Measurements from ENCODE around the gene PHC2.

PHC2 gene

DNA sequence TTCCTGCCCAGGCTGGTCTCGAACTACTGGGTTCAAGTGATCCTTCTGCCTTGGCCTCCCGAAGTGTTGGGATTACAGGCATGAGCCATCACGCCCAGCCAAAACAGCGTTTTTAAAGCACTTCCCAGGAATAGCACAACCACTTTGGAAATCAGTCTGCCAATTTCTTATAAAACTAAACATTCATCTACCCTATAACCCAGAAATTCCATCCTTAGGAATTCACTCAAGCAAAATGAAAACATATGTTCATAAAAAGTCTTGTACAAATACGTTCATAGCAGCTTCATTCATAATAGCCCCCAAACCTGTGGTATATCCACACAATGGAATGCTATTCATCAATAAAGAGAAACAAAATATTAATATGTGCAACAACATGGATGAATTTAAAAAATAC, 36.1 kb downstream of the PHC2 start:
- no peak overlapping the region for H3K4me3 ChIP-seq (ENCODE audit: low read length)
- no peak for TF ChIP-seq ZNF274 (IDR thresholded peaks at IDR 0.05; ENCODE audit: low read depth, low read length)

DNA sequence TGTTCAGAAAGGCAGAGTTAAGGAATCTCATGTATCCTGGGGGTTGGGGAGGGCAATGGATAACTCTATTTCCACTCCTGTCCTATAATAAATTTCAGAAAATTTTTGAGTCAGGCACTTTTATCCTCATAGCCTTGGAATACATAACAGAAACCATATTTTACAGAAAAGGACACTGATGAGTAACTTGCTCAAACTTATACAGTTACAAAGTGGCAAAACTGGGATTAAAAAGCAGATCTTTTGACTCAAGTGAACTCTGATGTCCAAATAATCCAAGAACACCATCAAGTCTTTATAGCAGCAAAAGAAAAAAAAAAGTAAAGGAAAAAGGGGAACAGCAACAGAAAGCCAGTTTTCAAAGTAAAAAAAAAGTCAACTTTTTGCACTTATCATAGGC, 36.9 kb downstream of the PHC2 start:
- no peak for TF ChIP-seq ZNF274 (IDR thresholded peaks at IDR 0.05; ENCODE audit: low read depth, low read length)
- H3K4me3 ChIP-seq (ENCODE audit: low read length): no peak overlapping the region

DNA sequence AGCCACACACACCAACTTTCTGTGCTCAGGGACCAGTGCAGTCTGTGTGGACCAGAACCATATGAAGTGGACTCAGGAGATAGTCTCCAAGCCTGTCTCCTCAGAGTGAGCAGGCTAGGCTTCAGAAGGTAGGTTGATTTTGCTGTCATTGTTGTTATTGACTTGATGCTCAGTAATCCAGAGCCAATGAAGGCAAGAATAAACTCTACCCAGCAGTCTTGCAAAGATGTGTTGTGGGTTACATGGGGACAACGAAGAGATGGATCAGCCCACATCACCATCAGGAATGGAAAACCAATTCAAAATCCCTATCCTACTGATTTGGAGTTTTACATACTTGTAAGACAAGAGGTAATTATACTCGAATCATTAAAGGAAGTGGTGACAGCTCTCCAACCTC, 37.4 kb downstream of the PHC2 start:
- no peak overlapping the region for H3K4me3 ChIP-seq (ENCODE audit: low read length)
- TF ChIP-seq ZNF274 (IDR thresholded peaks at IDR 0.05; ENCODE audit: low read depth, low read length): no peak

DNA sequence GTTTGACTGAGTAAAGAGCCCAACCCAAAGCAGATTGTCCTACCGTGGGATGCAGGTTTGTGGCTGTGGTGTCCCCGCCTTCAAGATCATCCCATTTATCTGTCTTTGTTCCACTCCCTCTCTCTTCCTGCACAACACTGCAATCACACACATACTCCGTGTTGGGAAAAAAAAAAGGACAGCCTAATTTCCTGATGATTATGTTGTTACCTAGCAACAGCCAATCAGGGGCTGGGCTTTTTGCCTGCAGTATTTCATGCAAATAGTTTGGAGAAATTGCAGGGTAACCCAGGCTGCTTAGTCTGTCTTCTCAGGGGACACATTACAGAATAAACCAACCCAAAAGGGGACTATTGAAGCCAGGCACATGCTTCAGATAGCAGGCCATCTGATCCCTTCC, 38.3 kb downstream of the PHC2 start:
- no peak overlapping the region for H3K4me3 ChIP-seq (ENCODE audit: low read length)
- TF ChIP-seq ZNF274 (IDR thresholded peaks at IDR 0.05; ENCODE audit: low read depth, low read length): no peak

DNA sequence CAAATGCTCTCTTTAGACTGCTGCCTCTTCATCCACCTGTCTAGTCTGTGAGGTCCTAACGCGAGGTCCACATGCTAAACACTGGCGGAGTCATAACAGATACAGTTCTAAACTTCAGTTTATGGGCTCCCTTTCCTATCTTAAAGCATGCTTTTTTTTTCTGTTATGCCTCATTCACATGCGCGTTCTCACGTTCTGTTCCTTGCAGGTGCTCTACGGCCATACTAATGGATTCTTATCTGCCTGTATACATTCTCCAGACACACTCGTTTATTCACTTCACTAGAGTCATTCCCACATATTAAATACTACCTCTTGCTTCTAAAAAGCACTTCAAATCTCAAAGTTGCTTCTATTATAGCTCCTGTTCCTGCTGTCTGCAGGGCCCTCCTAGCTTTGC, 38.7 kb downstream of the PHC2 start:
- no peak overlapping the region for H3K4me3 ChIP-seq (ENCODE audit: low read length)
- TF ChIP-seq ZNF274 (IDR thresholded peaks at IDR 0.05; ENCODE audit: low read depth, low read length): no peak

DNA sequence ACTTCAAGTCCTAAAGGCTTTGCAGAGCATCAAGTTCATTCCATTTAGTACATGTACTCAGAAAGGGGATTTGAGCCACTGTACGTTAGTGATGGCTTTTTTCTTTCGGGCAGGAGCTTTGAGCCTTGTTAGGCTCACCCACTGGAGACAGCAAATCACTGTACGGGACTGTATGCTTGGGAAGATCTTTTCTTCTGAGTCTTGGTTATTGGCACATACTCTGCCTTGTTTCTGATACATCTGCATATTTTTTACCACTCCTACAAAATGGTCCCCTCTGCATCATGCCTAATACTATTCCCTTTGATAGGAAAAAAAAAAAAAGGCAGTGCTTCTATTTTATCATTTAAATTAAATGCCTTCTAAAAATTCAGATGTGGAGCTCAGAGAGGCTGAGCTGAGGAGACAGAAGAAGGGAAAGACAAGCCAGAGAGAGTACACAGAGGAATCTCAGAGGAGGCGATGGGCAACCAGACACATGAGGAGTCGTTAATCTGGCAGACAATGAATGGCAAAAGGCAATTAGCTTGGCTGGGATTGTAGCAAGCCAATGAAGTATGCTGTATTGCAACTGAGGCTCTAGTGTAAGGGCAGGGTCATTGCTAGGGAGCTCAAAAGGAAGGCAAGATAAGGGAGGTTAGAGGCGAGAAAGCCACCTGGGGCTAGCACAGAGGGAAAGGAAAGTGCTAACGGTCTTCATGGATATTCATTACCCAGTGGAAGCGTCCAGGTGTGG, 39.4 kb downstream of the PHC2 start:
- H3K4me3 ChIP-seq (ENCODE audit: low read length): no peak overlapping the region
- no peak for TF ChIP-seq ZNF274 (IDR thresholded peaks at IDR 0.05; ENCODE audit: low read depth, low read length)

DNA sequence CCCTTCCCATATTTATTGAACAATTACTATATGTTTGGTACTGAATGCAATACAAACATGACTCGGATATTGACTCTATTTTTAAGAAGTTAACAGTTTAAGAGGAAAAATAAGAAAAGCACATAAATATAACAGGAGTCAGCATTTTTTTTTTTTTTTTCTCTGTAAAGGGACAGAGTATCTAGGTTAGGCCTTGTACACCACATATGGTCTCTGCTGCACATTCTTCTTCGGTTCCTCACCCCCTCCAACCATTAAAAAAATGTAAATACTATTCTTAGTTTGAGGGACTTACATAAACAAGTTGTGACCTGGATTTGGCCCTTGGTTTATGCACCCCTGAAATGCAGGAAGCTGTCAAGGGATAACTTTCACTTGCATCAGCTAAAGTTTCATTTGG, 40.4 kb downstream of the PHC2 start:
- no peak overlapping the region for H3K4me3 ChIP-seq (ENCODE audit: low read length)
- TF ChIP-seq ZNF274 (IDR thresholded peaks at IDR 0.05; ENCODE audit: low read depth, low read length): no peak

DNA sequence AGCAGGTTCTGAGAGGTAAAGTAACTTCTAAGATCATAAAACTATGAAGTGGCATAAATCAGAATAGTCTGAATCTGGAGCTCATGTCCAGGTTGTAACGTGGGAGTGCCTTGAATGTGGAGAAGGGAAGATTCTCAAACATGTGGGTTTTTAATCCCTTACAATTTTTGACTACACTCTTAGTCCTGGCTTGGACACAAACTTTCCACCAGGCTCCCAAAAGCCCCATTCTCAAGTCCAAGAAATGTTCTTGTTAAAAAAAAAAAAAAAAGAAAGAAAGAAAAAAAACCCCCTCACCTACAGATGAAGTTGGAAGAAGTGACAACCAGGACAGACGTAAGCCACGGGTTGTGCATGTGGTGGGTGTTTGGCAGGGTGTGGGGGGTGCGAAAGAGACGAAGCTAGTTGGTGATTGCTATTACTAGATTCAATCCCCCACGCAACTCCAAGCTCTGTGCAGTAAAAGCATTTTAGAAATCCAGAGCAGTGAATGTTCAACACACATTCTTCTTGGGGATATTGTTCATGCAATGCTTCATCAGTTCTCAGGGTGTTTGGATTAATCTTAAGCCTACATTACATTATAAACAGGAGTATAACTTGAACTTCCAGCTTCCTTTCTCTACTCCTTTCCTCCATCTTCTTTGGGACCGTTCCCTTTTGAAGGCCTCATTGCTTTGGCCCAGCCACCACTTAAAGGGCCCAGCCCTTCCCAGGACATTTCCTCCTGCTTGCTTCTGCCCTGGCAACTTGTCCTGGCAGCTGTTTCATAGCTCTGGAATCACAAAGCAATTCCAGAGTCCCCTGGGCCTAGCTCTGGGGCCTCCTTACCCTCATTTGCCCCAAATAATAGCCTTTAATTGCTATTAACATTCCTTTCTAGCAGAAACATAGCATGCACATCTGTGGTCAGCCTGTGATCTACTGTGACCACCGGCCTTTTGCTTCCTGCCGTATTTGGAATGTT, 41.8 kb downstream of the PHC2 start:
- H3K4me3 ChIP-seq (ENCODE audit: low read length): no peak overlapping the region
- no peak for TF ChIP-seq ZNF274 (IDR thresholded peaks at IDR 0.05; ENCODE audit: low read depth, low read length)

DNA sequence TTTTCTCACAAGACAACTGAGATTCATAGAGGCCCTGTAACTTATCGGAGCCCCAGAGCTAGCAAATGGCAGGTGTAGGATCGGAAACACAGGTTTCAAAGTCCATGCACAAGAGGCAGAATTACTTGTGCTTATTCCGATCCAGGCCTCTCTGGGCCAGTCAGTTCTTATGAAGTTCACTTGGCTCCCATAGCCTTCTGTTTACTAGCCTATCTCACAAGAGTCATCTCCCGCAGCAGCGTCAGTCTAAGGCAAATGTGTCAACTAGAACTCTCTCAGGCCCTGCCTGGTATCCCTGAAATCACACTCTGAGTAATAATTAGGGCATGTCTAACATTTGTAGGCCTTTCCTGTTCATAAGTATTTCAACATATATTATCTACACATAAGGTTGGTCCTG, 43.3 kb downstream of the PHC2 start:
- H3K4me3 ChIP-seq (ENCODE audit: low read length): no peak overlapping the region
- no peak for TF ChIP-seq ZNF274 (IDR thresholded peaks at IDR 0.05; ENCODE audit: low read depth, low read length)

DNA sequence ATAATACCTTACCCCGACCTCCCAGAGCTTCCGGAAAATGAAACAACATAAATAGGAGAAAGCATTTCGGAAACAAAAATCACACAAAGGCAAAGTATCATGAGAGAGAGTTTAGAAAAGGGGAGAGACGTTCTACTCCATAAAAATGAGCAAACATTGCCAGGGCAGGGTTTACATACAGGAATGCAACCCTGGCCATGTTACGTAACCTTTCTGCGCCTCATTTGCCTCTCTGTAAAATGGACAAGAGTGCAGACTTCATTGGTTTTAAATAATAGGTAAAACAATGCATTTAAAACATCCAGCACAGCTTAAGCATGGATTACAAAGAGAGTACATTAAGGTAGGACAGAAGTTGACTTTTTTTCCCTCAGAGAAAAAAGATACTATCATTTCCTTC, 45.6 kb downstream of the PHC2 start:
- no peak overlapping the region for H3K4me3 ChIP-seq (ENCODE audit: low read length)
- TF ChIP-seq ZNF274 (IDR thresholded peaks at IDR 0.05; ENCODE audit: low read depth, low read length): no peak

DNA sequence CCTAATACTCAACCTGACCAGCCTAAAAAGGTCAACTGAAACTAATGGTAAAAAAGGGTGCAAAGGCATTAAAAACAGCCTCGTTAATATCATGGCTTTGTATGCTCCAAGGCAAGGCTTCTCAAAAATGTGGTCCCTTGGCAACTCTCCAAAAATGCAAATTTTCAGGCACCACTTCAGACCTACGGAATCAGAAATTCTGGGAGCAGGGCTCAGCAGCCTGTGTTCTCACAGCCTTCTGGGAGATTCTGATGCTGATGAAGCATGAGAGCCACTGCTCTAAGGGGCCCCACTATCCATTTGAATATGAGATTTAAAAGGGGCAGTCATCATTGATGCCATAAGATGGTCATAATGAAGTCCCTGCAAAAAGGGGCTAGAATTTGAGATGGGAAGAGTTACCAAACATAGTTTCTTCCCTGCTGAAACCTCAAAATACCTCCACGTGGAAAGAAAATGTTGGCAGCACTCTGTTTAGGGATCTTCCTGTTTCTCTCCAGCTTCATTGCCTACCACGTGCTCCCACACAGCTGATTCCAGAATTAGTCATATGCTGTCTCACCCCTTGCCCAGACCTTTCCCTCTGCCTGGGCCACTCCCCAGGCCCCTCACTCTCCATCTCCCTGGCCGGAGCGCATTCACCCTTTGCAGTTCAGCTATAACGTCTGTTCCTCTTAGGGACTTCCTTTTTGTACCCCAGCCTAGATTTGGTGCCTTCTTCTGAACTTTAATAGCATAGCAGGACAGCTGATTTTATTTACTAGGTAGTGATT, 46.7 kb downstream of the PHC2 start:
- TF ChIP-seq ZNF274 (IDR thresholded peaks at IDR 0.05; ENCODE audit: low read depth, low read length): no peak
- H3K4me3 ChIP-seq (ENCODE audit: low read length): no peak overlapping the region

DNA sequence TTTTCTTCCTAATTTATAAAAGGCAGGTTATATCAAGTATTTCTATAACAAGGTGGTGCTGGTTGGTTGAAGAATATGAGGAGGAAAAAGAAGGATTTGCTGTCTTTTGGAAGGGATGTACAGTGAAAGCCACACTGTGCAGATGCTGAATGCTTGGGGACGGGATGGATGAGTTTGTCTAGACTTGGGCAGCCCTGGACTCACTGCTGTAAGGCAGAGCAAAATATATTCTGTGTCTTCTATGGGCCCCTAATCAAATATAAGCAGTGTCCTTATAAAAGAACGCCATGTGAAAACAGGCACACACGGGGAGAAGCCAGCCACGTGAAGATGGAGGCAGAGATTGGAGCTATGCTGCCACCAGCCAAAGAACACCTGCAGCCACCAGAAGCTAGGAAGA, 47.4 kb downstream of the PHC2 start:
- H3K4me3 ChIP-seq (ENCODE audit: low read length): no peak overlapping the region
- TF ChIP-seq ZNF274 (IDR thresholded peaks at IDR 0.05; ENCODE audit: low read depth, low read length): no peak

DNA sequence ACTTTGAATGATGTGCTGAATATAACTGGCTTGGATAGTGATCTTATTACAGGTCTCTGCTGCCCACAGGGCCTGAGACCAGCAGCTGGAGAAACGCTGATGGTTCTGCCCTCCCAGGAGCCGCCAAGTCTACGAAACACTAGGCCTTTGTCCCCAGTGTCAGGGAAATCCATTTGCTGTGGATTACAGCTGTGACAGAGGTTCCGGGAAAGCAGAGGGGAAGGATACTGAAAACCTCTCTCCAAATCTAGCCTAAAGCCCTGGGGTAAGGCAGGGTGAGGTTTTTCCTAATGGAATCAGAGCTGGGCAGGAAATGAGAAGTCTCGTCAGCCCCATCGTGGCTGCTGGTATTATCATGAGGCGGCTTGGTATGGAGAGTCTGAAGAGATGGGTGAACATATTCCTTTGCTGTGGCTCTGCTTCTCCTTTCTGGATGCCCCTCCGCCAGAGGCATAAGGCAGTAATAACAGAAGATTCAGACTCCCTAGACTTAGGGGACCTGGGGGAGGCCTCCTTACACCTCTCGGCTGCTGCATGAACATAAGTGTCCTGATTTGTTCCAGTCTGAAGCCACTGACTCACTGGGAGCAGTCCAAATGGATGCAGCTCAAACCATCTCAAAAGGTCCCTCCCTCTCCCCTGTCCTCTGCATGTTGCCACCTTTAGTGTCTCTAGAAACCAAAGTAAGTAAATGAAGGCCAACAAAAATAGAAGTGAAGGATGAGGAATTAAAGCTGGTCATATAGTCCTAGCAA, 48.1 kb downstream of the PHC2 start:
- H3K4me3 ChIP-seq (ENCODE audit: low read length): no peak overlapping the region
- no peak for TF ChIP-seq ZNF274 (IDR thresholded peaks at IDR 0.05; ENCODE audit: low read depth, low read length)

DNA sequence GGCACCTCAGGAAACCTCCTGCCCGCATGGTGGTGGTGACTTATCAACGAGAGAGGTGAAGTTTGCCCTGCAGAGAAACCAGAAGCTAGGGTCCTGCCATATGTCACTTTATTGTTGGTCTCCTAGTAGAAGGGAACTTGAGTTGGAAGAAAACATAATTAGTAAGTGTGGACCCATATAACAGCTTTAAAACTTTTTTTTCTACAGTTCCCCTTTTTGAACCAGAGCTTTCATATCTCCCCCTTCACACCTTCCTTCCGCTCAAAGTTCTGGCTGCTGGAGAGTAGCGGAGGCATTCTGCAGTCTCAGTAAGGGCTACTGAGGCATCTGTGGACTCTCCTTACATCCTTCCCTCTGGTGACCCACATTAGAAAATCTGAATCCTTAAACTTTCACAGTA, 48.9 kb downstream of the PHC2 start:
- no peak overlapping the region for H3K4me3 ChIP-seq (ENCODE audit: low read length)
- no peak for TF ChIP-seq ZNF274 (IDR thresholded peaks at IDR 0.05; ENCODE audit: low read depth, low read length)

All from GM08714 (cell line).